Osteocyte (in vitro differentiated cells): Measurements from ENCODE around the gene PTPN5. TPM values are rescaled to one million over a fixed set of nuclear protein-coding genes. Genes with fewer than 3 reads are reported as not detected.

Source experiments
- DNase-seq: peaks from one replicate; pipeline ENCODE4 v3.0.0; 2021; ENCODE audit warnings: mixed read lengths; ENCODE audit not compliant: unreplicated experiment; ENCODE audit errors: extremely low spot score
- H3K27ac Mint-ChIP-seq: one replicate; pipeline ENCODE4 v1.8.0; 2021; ENCODE audit warnings: mild to moderate bottlenecking, mixed read lengths; ENCODE audit not compliant: unreplicated experiment
- H3K27me3 Mint-ChIP-seq: one replicate; pipeline ENCODE4 v1.8.0; 2021; ENCODE audit warnings: mixed read lengths; ENCODE audit not compliant: unreplicated experiment
- H3K36me3 Mint-ChIP-seq: one replicate; pipeline ENCODE4 v1.8.0; 2021; ENCODE audit warnings: mixed read lengths; ENCODE audit not compliant: unreplicated experiment
- H3K4me1 Mint-ChIP-seq: one replicate; pipeline ENCODE4 v1.8.0; 2021; ENCODE audit warnings: mixed read lengths; ENCODE audit not compliant: unreplicated experiment
- H3K4me3 Mint-ChIP-seq: one replicate; pipeline ENCODE4 v1.8.0; 2021; ENCODE audit warnings: mild to moderate bottlenecking, moderate library complexity, mixed read lengths; ENCODE audit not compliant: unreplicated experiment
- H3K9me3 Mint-ChIP-seq: one replicate; pipeline ENCODE4 v1.8.0; 2021; ENCODE audit warnings: mixed read lengths; ENCODE audit not compliant: unreplicated experiment
- total RNA-seq: library from RNA; stranded (reverse); gene quantifications from 2 replicates; pipeline ENCODE4 v1.2.1, GENCODE V29; 2021
- TF ChIP-seq, protein P1 (sequence below): fragments of 200-600 bp; sonication (generic); IDR thresholded peaks from 2 replicates; pipeline ENCODE4 v1.5.0; 2021; ENCODE audit warnings: antibody characterized with exemption, mild to moderate bottlenecking, moderate library complexity

PTPN5 gene
- total RNA-seq, 1 donor from 2014 or later, result not detected

DNA sequence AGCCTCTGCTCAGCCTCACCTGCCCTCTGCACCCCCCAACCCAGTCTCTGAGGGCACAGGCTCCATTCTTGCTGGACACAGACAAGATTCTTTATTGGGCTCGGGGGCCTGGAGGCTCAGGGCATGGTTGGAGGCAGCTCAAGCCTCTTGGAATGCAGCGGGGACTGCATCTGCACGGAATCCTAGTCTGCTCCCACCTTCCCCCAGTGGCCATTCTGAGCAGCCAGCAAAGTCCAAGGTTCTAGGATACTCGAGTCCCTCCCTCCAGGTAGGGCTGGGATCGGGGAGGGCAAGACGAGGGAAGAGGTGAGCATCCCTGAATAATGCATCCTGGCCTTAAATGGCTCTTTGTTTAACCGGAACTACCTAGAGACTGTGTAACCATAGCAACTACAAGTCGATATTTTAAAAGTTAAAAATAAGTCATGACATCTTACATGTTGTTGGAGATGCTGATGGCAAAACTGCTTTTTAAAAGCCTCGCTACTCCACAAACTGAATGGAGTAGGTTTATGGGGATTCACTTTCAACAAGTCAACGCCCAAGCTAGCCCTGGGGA, 54.9 kb downstream of the PTPN5 start:
- Mint-ChIP-seq H3K36me3 (no peaks in the 10 kb centered on the region), H3K4me3 (no peak overlapping the region), H3K27ac (no peak overlapping the region)

DNA sequence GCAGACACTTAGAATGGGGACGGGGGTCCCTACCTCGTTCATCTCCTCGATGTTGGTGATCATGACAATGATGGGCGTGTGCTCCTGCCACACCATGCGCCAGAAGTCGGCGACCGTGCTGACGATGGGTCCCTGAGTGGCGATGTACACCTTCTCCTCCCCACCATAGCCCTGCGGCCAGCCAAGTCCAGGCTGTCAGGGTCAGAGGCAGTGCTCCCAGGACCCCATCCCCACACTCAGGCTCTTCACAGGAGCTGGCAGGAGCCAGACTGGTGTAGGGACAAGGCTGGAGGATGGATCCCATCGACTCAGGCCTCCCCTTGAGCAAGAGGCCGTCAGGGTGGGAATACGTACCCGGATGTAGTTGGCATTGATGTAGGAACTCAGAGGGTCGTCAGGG, 58.4 kb downstream of the PTPN5 start:
- no peaks in the 10 kb centered on the region for H3K36me3 Mint-ChIP-seq
- TF ChIP-seq, protein P1, sequence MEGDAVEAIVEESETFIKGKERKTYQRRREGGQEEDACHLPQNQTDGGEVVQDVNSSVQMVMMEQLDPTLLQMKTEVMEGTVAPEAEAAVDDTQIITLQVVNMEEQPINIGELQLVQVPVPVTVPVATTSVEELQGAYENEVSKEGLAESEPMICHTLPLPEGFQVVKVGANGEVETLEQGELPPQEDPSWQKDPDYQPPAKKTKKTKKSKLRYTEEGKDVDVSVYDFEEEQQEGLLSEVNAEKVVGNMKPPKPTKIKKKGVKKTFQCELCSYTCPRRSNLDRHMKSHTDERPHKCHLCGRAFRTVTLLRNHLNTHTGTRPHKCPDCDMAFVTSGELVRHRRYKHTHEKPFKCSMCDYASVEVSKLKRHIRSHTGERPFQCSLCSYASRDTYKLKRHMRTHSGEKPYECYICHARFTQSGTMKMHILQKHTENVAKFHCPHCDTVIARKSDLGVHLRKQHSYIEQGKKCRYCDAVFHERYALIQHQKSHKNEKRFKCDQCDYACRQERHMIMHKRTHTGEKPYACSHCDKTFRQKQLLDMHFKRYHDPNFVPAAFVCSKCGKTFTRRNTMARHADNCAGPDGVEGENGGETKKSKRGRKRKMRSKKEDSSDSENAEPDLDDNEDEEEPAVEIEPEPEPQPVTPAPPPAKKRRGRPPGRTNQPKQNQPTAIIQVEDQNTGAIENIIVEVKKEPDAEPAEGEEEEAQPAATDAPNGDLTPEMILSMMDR, result no peak
- DNase-seq, result no peak
- no peaks in the 10 kb centered on the region for H3K9me3 Mint-ChIP-seq
- H3K4me1 Mint-ChIP-seq, result no peaks in the 10 kb centered on the region
- H3K27ac Mint-ChIP-seq, result no peak overlapping the region
- peaks cover 8% of the 10 kb centered on the region for H3K27me3 Mint-ChIP-seq
- no peak overlapping the region for H3K4me3 Mint-ChIP-seq

More for the DNA sequence above, 54.9 kb downstream of the PTPN5 start:
- no peak for DNase-seq
- no peaks in the 10 kb centered on the region for H3K9me3 Mint-ChIP-seq
- no peaks in the 10 kb centered on the region for H3K4me1 Mint-ChIP-seq
- H3K27me3 Mint-ChIP-seq, result peaks cover 8% of the 10 kb centered on the region
- TF ChIP-seq, protein P1, result no peak

DNA sequence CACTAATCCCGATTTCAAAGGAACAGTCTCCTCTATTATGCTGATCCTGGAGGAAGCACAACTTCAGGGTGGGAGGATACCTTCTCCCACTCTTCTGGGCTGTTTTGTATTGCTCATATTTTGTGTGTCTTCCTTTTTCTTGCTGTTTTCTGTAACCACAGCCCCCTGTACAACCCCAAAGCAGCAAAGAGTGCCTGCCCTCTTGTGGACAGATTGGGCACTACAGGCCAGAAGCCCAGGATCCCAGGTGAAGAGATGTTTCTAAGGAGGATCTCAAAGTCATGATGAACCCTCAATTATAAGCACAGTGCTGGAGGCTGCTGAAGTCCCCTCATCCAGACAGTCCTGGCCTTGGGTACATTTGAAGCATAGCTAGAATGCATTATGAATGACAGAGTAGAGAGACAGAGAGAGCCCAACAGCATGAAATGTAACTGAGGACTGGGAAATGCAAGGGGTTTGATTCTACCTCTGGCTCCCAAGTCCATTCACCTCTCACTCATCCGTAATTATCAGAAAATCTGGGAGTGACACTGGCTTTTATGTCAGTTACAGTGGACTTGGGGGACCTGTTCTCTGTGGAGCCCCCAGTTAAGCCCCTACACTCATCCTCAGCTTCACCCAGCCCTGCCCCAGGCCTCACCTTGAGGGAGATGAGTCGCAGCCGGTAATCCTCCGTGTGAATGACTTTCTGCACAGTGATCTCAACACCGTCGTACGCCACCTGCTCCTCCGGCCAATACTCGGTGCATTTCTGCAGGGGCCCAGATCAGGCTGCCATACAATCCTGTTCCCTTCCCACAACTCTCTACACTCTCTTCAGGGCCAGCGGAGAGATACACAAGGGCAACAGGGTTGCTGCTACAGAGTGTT, 59.4 kb downstream of the PTPN5 start:
- no peaks in the 10 kb centered on the region for H3K9me3 Mint-ChIP-seq
- H3K27ac Mint-ChIP-seq, result no peak overlapping the region
- H3K4me1 Mint-ChIP-seq, result no peaks in the 10 kb centered on the region
- H3K4me3 Mint-ChIP-seq, result no peak overlapping the region
- no peaks in the 10 kb centered on the region for H3K36me3 Mint-ChIP-seq
- H3K27me3 Mint-ChIP-seq, result peaks cover 8% of the 10 kb centered on the region
- TF ChIP-seq, protein P1, result peak; percentile 93
- DNase-seq, result no peak

DNA sequence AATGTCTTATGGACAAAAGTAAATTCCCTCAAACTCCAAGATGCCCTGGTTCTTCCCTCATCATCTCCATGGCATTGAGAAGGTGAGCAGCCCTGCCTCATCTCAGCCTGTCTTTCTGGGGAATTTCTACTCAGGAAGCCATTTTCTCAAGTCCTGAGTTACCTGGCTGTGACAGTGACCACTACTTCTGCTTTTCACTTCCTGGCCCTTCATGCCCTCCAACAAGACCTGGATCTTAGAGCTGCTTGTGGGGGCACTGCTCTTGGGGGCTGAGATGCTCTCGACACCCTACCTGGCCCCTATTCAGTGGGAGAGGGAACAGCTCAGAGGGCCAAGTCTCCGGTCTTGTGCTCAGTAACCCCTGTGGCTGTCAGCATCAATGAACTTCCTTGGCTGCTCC, 60.2 kb downstream of the PTPN5 start:
- TF ChIP-seq, protein P1, result no peak
- H3K4me1 Mint-ChIP-seq, result no peaks in the 10 kb centered on the region
- H3K36me3 Mint-ChIP-seq, result no peaks in the 10 kb centered on the region
- H3K27ac Mint-ChIP-seq, result no peak overlapping the region
- DNase-seq, result no peak
- H3K27me3 Mint-ChIP-seq, result peaks cover 8% of the 10 kb centered on the region
- H3K4me3 Mint-ChIP-seq, result no peak overlapping the region
- H3K9me3 Mint-ChIP-seq, result no peaks in the 10 kb centered on the region

DNA sequence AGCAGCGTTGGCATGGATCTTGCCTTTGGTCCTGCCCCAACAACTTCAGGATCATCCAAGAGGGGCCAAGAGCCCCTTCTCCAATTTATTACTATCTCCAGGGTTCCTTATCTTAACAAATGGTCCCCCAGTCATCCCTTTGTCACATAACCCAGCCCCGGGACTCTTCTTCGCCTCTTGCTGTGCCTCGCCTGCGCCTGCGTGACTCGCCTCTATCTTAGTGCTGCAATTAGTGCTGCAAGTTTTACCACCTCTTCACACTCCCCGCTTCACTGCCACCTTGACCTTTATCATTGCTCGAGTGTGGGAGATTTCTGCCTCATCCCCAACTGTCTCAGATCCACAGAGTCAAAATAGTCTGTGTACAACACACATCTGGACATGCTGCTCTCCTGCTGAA, 61.6 kb downstream of the PTPN5 start:
- Mint-ChIP-seq H3K9me3 (no peaks in the 10 kb centered on the region), H3K4me3 (no peak overlapping the region), H3K36me3 (no peaks in the 10 kb centered on the region), H3K4me1 (no peaks in the 10 kb centered on the region), H3K27me3 (peaks cover 7% of the 10 kb centered on the region), H3K27ac (no peak overlapping the region)
- DNase-seq, result no peak
- TF ChIP-seq, protein P1, result no peak
